ENCODE results near the gene SGPL1. TPM values are rescaled to one million over a fixed set of nuclear protein-coding genes. Genes with fewer than 3 reads are reported as not detected.

Gene SGPL1
- total RNA-seq, 2 experiments from 2014 or later, result 15.1 to 16.9 TPM

DNA sequence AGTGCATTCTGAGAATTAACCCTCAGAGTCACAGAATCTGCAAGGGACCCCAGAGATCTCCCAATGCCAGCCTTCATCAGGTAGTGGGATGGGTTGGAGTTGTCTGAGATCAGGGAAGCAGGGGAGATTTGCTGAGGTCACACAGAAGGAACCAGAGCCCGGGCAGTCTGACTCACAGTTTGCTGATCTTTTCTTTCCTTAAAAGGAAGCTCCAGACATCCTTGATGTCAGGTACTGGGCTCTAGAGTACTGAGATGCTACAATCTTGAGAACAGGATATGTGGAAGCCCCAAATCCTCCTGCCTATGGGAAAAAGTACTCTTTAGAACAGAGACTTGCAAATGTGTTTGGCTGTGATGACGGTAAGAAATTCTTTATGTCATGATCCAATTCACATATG, 31.3 kb upstream of the SGPL1 start:
- no peak overlapping the region for H3K4me3 ChIP-seq (ENCODE audit: low read length)
- POLR2A ChIA-PET, result no interaction called here
- Mint-ChIP-seq H3K36me3 (ENCODE audit: low read depth) (no peaks in the 10 kb centered on the region), H3K9me3 (no peaks in the 10 kb centered on the region), H3K4me3 (no peak overlapping the region), H3K27ac (no peak overlapping the region), H3K4me1 (ENCODE audit: low read depth) (no peaks in the 10 kb centered on the region), H3K27me3 (no peaks in the 10 kb centered on the region)
- CTCF ChIA-PET, result no interaction called here
- no peak for TF ChIP-seq CTCF (IDR thresholded peaks at IDR 0.05)
- peaks cover 6% of the 10 kb centered on the region for H3K4me1 ChIP-seq (ENCODE audit: insufficient read depth, low read length)
- no peak overlapping the region for H3K27ac ChIP-seq (ENCODE audit: low read depth in 1 of 2, low read length in 2 of 2)
- intact Hi-C loops (cut with DNase I, micrococcal nuclease), result no loop called here
- H3K36me3 ChIP-seq (ENCODE audit: insufficient read depth, low read length), result no peaks in the 10 kb centered on the region
- ATAC-seq (ENCODE audit: poor library complexity), result no peak
- no peaks in the 10 kb centered on the region for H3K9me3 ChIP-seq (ENCODE audit: control insufficient read depth in 1 of 2, insufficient read depth in 1 of 2, low read length in 2 of 2)
- peaks cover 0 to 8% of the 10 kb centered on the region in 2 experiments for H3K27me3 ChIP-seq (ENCODE audit: control insufficient read depth in 1 of 2, insufficient read depth in 2 of 2, low read length in 2 of 2)
- DNase-seq, result no peak

GRCh38 chr10:70785190-70785589, 30.6 kb upstream of the SGPL1 start, which contains the start of gene TBATA:
Gene TBATA (minus strand): TSS chr10:70785377. CDS start chr10:70783379, 1,998 bp downstream.
- no peak for TF ChIP-seq CTCF (IDR thresholded peaks at IDR 0.05)
- Histone ChIP-seq H3K27me3 (ENCODE audit: control insufficient read depth in 1 of 2, insufficient read depth in 2 of 2, low read length in 2 of 2) (peaks cover 0 to 8% of the 10 kb centered on the region in 2 experiments), H3K36me3 (ENCODE audit: insufficient read depth, low read length) (no peaks in the 10 kb centered on the region), H3K27ac (ENCODE audit: low read depth in 1 of 2, low read length in 2 of 2) (no peak within 1 kb of the TSS), H3K4me3 (ENCODE audit: low read length) (no peak within 1 kb of the TSS), H3K4me1 (ENCODE audit: insufficient read depth, low read length) (peaks cover 6% of the 10 kb centered on the region), H3K9me3 (ENCODE audit: control insufficient read depth in 1 of 2, insufficient read depth in 1 of 2, low read length in 2 of 2) (no peaks in the 10 kb centered on the region)
- no peaks in the 10 kb centered on the region for H3K36me3 Mint-ChIP-seq (ENCODE audit: low read depth)
- intact Hi-C loops (cut with DNase I, micrococcal nuclease), result no loop called here
- ATAC-seq (ENCODE audit: poor library complexity), result no peak
- no peak within 1 kb of the TSS for H3K4me3 Mint-ChIP-seq
- CTCF ChIA-PET, result no interaction called here
- H3K27ac Mint-ChIP-seq, result no peak within 1 kb of the TSS
- no peaks in the 10 kb centered on the region for H3K9me3 Mint-ChIP-seq
- H3K27me3 Mint-ChIP-seq, result no peaks in the 10 kb centered on the region
- peak in 1 of 14 experiments; percentile 22 for DNase-seq
- POLR2A ChIA-PET, result no interaction called here
- H3K4me1 Mint-ChIP-seq (ENCODE audit: low read depth), result no peaks in the 10 kb centered on the region

GRCh38 chr10:70786799-70787415, 28.8 kb upstream of the SGPL1 start:
- Mint-ChIP-seq H3K36me3 (ENCODE audit: low read depth) (no peaks in the 10 kb centered on the region), H3K9me3 (no peaks in the 10 kb centered on the region), H3K27ac (no peak overlapping the region), H3K4me1 (ENCODE audit: low read depth) (no peaks in the 10 kb centered on the region), H3K27me3 (peaks cover 6% of the 10 kb centered on the region), H3K4me3 (no peak overlapping the region)
- TF ChIP-seq CTCF (IDR thresholded peaks at IDR 0.05), result no peak
- DNase-seq (peak in 1 of 14 experiments; percentile 5), ATAC-seq (ENCODE audit: poor library complexity) (no peak)
- POLR2A ChIA-PET, result no interaction called here
- Histone ChIP-seq H3K27me3 (ENCODE audit: control insufficient read depth in 1 of 2, insufficient read depth in 2 of 2, low read length in 2 of 2) (peaks cover 0 to 8% of the 10 kb centered on the region in 2 experiments), H3K9me3 (ENCODE audit: control insufficient read depth in 1 of 2, insufficient read depth in 1 of 2, low read length in 2 of 2) (no peaks in the 10 kb centered on the region), H3K4me3 (ENCODE audit: low read length) (no peak overlapping the region), H3K4me1 (ENCODE audit: insufficient read depth, low read length) (peaks cover 6% of the 10 kb centered on the region), H3K27ac (ENCODE audit: low read depth in 1 of 2, low read length in 2 of 2) (no peak overlapping the region), H3K36me3 (ENCODE audit: insufficient read depth, low read length) (no peaks in the 10 kb centered on the region)
- CTCF ChIA-PET, result no interaction called here
- intact Hi-C loops (cut with DNase I, micrococcal nuclease), result no loop called here
